Adipocyte (in vitro differentiated cells): Measurements from ENCODE around the gene IPPK.

Experiments
- DNase-seq: peaks from one replicate; pipeline ENCODE4 v3.0.0-alpha.2; 2015; ENCODE audit warnings: low read depth
- H3K27me3 ChIP-seq: replicated peaks from 2 replicates; pipeline ENCODE4 v1.7.0; 2013; ENCODE audit warnings: mild to moderate bottlenecking, low read length, moderate library complexity; ENCODE audit not compliant: control insufficient read depth, insufficient read depth
- H3K36me3 ChIP-seq: 2 replicates; pipeline ENCODE4 v1.7.0; 2013; ENCODE audit warnings: low read length, mild to moderate bottlenecking, moderate library complexity; ENCODE audit not compliant: control insufficient read depth, insufficient read depth, severe bottlenecking
- H3K4me1 ChIP-seq: 2 replicates; pipeline ENCODE4 v1.7.0; 2013; ENCODE audit warnings: mild to moderate bottlenecking, low read length, moderate library complexity; ENCODE audit not compliant: control insufficient read depth, insufficient read depth
- H3K4me3 ChIP-seq: 2 replicates; pipeline ENCODE4 v1.7.0; 2013; ENCODE audit warnings: mild to moderate bottlenecking, low read length, moderate library complexity
- H3K9ac ChIP-seq: 2 replicates; pipeline ENCODE4 v1.7.0; 2013; ENCODE audit warnings: mild to moderate bottlenecking, low read length, moderate library complexity
- H3K9me3 ChIP-seq: 2 replicates; pipeline ENCODE4 v1.7.0; 2013; ENCODE audit warnings: mild to moderate bottlenecking, low read length, moderate library complexity; ENCODE audit not compliant: control insufficient read depth

The IPPK gene

DNA sequence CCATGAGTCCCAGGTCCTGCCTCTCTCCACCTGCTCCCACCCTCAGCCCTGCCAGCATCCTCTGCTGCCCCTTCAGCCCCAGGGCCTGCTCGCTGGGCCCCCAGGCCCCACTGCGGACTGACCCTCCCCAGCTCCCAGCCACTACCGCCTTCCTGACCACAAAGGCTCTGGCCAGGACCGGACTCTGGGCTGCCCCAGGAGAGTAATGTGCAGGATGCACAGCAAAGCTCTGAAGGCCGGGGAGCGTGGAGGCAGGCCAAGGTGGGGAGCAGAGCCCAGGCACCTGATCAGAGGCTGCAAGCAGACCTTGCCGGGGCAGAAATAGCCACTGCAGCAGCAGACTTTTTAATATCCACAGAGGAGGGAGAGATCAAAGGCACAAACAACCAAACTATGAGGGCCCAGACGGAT lies 27.9 kb downstream of the IPPK start:
- DNase-seq = no peak
- no peaks in the 10 kb centered on the region for H3K4me1 ChIP-seq
- H3K4me3 ChIP-seq = no peak overlapping the region
- H3K9ac ChIP-seq = no peak overlapping the region
- H3K27me3 ChIP-seq = no peaks in the 10 kb centered on the region
- H3K9me3 ChIP-seq = no peaks in the 10 kb centered on the region
- peaks cover 95% of the 10 kb centered on the region for H3K36me3 ChIP-seq

DNA sequence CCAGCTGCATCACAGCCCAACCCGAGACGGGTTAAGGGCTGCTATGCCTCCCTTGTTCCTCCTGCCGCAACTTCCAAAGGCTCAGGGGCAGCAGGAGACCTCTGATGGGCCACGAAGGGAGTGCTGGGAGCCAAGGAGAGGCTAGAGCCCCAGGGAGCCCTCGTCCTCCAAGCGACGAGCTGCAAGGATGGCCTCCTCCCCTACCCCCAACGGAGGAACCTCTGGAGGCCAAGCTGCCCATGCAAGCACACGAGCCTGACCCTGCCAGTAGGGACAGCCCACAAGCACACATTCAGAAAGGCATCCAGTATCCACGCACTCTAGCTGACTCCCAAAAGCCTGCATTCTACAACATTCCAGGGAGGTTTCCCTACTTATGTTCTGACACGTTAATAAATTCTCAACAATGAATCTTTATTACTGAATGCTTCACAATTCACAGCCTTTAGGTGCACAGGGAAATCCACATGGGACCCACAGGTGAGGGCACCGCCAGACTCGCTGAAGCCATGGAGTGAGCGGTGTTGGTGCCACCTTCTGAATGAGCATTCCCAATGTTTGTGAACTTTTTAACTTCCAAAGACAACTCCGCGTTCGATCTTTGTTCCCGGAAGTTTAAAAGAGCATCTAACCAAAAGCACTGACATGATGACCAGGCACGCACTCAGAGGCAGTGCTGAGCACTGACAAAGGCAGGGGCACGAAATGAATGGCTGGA lies 28.7 kb downstream of the IPPK start:
- Histone ChIP-seq H3K4me3 (no peak overlapping the region), H3K36me3 (peaks cover 98% of the 10 kb centered on the region), H3K9me3 (no peaks in the 10 kb centered on the region), H3K4me1 (no peaks in the 10 kb centered on the region), H3K27me3 (no peaks in the 10 kb centered on the region), H3K9ac (no peak overlapping the region)
- no peak for DNase-seq

DNA sequence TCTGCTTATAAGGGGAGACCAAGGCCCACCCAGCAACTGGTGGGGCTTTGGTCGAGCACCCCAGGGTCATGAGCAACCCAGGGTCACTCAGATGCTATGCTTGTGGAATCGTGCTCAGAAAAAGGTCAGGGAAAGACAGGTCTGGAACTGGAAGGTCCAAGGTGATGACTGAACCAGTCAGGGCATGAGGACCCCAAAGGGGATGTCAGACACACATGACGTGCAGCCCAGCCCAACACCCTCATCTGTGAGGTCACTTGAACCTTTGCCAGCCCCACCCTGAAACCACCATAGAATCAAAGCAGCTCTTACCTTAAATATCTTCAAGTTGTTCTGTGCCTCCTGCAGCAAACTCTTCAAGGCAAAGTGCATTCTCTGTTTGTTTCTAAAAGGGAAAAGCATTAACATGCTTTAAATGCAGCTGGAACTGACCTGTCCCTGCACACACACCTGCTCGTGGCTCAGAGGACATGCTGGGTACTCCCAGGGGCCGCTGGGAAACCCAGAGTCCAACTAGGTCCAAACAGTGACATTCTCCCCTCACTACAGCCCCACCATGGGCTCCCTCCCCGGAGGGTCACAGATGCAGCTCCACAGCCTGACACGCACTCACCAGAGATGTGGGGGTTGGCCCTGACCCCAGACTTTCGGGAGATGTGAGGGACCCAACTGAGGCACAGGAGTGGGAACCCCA lies 29.4 kb downstream of the IPPK start:
- H3K36me3 ChIP-seq = peaks cover 98% of the 10 kb centered on the region
- no peak for DNase-seq

DNA sequence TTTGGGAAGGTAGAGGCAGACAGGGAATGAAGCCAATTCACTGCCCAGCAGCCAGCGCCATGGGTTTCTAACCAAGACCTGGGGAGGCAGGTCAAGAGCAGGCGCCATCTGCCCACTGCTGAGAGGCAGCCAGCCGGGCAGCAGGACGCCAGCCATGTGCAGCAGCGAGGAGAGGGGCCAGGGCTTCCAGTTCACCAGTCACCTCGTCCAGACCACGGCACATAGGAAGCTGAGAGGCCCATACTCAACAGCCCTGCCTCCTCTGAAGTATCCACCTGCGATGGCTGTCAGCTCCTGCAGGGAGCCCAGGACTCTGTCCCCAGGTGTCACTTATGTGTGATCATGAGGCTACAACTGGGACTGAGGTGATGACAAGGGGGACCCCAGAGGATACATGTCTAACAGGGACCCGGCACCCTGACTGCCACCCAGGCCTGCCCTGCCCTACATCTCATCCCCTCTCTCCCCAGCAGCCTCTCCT lies 30.1 kb downstream of the IPPK start:
- no peak overlapping the region for H3K4me3 ChIP-seq
- no peak for DNase-seq
- no peak overlapping the region for H3K9ac ChIP-seq
- H3K4me1 ChIP-seq = no peaks in the 10 kb centered on the region
- H3K9me3 ChIP-seq = no peaks in the 10 kb centered on the region
- peaks cover 98% of the 10 kb centered on the region for H3K36me3 ChIP-seq
- H3K27me3 ChIP-seq = no peaks in the 10 kb centered on the region

More for the DNA sequence above, 29.4 kb downstream of the IPPK start:
- Histone ChIP-seq H3K4me3 (no peak overlapping the region), H3K4me1 (no peaks in the 10 kb centered on the region), H3K9ac (no peak overlapping the region), H3K9me3 (no peaks in the 10 kb centered on the region), H3K27me3 (no peaks in the 10 kb centered on the region)

DNA sequence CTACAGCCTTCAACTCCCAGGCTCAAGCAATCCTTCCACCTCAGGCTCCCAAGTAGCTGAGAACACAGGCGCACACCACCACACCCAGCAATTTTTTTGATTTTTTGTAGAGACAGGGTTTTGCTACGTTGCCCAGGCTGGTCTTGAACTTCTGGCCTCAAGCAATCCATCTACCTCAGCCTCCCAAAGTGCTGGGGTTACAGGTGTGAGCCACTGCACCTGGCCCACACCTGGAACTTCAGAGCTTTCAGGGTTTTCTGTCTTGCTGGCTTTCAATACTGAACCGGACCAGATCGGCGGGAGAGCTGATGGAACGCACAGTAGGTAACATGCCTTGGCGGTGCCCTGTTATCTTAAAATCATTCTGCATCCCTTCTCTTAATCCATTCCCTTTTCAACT lies 30.8 kb downstream of the IPPK start:
- Histone ChIP-seq H3K9ac (no peak overlapping the region), H3K4me1 (peaks cover 4% of the 10 kb centered on the region), H3K36me3 (peaks cover 96% of the 10 kb centered on the region), H3K27me3 (no peaks in the 10 kb centered on the region), H3K4me3 (no peak overlapping the region), H3K9me3 (no peaks in the 10 kb centered on the region)
- no peak for DNase-seq

DNA sequence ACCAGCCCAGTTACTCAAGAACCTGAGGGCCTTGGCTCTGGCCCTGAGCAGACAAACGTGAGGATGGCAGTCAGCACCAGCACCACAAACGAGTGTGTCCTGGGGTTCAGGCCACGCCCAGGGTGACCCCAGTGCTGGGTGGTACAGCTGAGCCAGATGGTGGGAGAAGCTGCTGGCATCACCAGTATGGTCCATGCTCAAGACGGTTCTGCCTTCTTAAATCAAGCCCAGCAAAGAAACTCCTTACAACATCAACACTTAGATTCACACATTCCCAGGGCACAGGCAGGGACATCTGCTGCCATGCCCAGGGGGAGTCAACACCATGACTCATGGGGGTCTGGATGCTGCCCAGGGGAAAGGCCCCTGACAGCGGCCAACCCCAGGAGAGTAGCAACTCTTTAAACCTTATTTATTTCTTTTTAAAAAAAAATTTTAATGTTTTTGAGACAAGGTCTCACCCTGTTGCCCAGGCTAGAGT lies 31.3 kb downstream of the IPPK start:
- H3K4me3 ChIP-seq = no peak overlapping the region

DNA sequence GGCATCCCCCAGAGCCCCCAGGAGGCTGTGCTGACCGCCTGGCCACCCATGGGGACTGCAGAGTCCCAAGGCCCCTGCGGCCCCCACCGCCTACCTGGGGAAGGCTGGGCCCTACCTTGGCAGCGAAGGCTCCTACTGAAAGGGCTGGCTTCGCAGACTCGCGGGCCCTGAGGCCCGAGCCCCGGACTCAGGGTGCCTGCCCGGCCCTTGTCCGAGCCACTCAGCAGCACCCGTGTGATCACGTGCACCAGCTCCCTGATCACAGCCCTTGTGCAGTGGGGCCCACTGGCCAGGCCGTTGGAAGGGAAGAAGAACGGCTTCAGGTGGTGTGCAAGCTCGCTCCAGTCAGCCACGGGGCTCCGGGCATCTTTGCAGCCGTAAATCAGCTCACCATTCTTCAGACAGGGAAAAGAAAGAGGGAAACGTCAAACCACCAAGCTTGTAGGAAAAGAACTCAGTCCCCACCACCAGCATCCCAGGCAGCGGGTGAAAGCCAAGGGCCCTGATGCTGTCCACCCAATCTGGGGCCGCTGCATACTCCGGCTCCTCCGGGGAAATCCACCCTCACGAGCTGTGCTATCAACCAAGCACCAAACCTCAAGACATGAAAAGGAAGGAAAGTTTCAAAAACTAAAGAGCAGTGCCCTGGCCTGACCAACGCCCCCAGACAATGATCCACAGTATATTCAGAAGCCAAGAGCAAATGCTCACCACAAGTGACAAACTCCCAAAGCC lies 31.9 kb downstream of the IPPK start:
- no peak for DNase-seq
- Histone ChIP-seq H3K4me1 (peaks cover 4% of the 10 kb centered on the region), H3K4me3 (no peak overlapping the region), H3K9ac (no peak overlapping the region), H3K36me3 (peaks cover 96% of the 10 kb centered on the region), H3K9me3 (no peaks in the 10 kb centered on the region), H3K27me3 (no peaks in the 10 kb centered on the region)

More for the DNA sequence above, 31.3 kb downstream of the IPPK start:
- Histone ChIP-seq H3K36me3 (peaks cover 96% of the 10 kb centered on the region), H3K4me1 (peaks cover 4% of the 10 kb centered on the region), H3K9me3 (no peaks in the 10 kb centered on the region), H3K27me3 (no peaks in the 10 kb centered on the region), H3K9ac (no peak overlapping the region)
- DNase-seq = no peak

DNA sequence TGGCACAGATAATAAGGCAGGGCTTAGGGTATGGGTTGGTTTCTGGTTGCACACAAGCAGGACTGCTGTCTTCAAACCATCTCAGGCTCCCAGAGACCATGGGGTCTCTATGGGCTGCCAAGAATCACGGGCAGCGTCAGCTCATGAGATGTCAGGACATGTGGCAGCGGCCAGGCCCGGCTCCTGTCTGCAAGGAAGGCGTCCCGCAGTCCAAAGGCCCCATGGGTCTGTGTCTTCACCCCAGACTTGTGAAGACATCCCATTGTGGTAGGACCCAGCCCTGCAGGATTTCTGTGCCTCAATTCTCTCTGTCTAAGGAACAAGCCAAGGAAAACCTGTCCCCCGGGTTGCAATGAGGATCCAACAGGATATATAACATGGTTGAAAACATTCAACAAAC lies 32.6 kb downstream of the IPPK start:
- H3K4me3 ChIP-seq = no peak overlapping the region
- H3K36me3 ChIP-seq = peaks cover 96% of the 10 kb centered on the region
- no peak for DNase-seq
- peaks cover 4% of the 10 kb centered on the region for H3K4me1 ChIP-seq
- H3K9ac ChIP-seq = no peak overlapping the region
- no peaks in the 10 kb centered on the region for H3K9me3 ChIP-seq
- H3K27me3 ChIP-seq = no peaks in the 10 kb centered on the region

DNA sequence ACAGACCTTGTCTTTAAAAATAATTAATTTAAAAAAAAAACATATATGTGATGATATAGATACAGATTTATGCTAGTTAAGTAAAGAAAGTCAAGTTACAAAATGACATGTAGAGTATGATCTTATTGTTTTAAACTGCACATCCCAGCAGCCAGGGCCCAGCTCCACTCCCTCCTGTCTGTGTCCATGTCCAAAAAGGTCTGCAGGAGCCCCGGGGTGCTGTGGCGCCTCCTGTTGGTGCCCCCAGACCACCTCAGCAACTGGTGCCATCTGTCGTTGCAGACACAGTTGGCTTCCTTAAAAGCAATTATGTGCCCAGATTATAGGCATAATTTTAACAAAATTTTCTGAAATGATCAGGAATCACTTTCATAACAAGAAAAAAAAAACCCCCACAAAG lies 33.3 kb downstream of the IPPK start:
- H3K9me3 ChIP-seq = no peaks in the 10 kb centered on the region
- no peaks in the 10 kb centered on the region for H3K27me3 ChIP-seq
- peaks cover 4% of the 10 kb centered on the region for H3K4me1 ChIP-seq
- DNase-seq = no peak
- no peak overlapping the region for H3K9ac ChIP-seq
- H3K36me3 ChIP-seq = peaks cover 96% of the 10 kb centered on the region
- H3K4me3 ChIP-seq = no peak overlapping the region

DNA sequence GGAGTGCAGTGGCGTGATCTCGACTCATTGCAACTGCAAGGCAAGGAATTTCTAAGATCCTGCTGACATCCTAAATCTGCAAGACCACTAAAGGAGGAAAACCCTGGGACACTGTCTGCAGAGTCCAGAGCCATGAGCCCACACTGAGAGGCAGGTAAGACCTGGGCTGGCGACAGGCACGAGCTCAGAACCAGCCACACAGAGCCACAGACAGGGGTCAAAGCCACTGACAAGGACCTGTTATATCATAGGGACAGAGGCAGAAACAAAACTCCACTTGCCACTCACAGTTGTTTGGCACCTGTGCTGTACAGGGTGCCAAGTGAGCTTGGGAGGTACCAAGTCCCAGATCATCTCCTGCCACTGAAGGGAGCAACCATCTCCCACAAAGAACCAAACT lies 34.2 kb downstream of the IPPK start:
- no peak overlapping the region for H3K9ac ChIP-seq
- H3K9me3 ChIP-seq = no peaks in the 10 kb centered on the region
- DNase-seq = no peak
- H3K27me3 ChIP-seq = no peaks in the 10 kb centered on the region
- H3K4me3 ChIP-seq = no peak overlapping the region
- peaks cover 91% of the 10 kb centered on the region for H3K36me3 ChIP-seq
- H3K4me1 ChIP-seq = peaks cover 4% of the 10 kb centered on the region
